GM19238 (cell line): Measurements from ENCODE around the gene ANKRD52.
"Not testable (repeated sequence)": the region's sequence is repeated elsewhere in the genome, so short reads cannot be mapped to it uniquely, and the experiment has no call there.

Experiments used
- DNase-seq: peaks from one replicate; pipeline ENCODE4 v3.0.0; 2011; ENCODE audit warnings: low spot score; ENCODE audit not compliant: insufficient read length

ANKRD52 gene

GRCh38 chr12:56272468-56272867, 14.3 kb upstream of the ANKRD52 start:
- DNase-seq, result not testable (repeated sequence)

- DNase-seq, result no peak
These were observed 12.8 kb upstream of the ANKRD52 start for GRCh38 chr12:56271031-56271430.

GRCh38 chr12:56267443-56268071, 9.4 kb upstream of the ANKRD52 start:
- no peak for DNase-seq

- DNase-seq, result peak; percentile 96
These were observed 8.7 kb upstream of the ANKRD52 start, which contains the start of gene COQ10A for GRCh38 chr12:56266693-56267442. COQ10A (plus strand) TSS chr12:56266942; CDS start chr12:56267119, 177 bp downstream.

- not testable (repeated sequence) for DNase-seq
These were observed 8.0 kb upstream of the ANKRD52 start for GRCh38 chr12:56266068-56266692.

- not testable (repeated sequence) for DNase-seq
These were observed 4.8 kb upstream of the ANKRD52 start for GRCh38 chr12:56262955-56263354.

GRCh38 chr12:56261503-56262232, 3.5 kb upstream of the ANKRD52 start:
- no peak for DNase-seq

GRCh38 chr12:56260921-56261320, 2.7 kb upstream of the ANKRD52 start:
- no peak for DNase-seq

GRCh38 chr12:56260380-56260779, 2.2 kb upstream of the ANKRD52 start:
- DNase-seq, result no peak

GRCh38 chr12:56258820-56259183, 618 bp upstream of the ANKRD52 start:
- DNase-seq, result no peak

- no peak for DNase-seq
These were observed 605 bp downstream of the ANKRD52 start for GRCh38 chr12:56257491-56258067.

- no peak for DNase-seq
These were observed 1.1 kb downstream of the ANKRD52 start for GRCh38 chr12:56257071-56257470.

- no peak for DNase-seq
These were observed 1.7 kb downstream of the ANKRD52 start for GRCh38 chr12:56256326-56256960.

- no peak for DNase-seq
These were observed 2.5 kb downstream of the ANKRD52 start for GRCh38 chr12:56255671-56256070.

GRCh38 chr12:56253091-56253490, 5.1 kb downstream of the ANKRD52 start:
- DNase-seq, result no peak

- no peak for DNase-seq
These were observed 5.5 kb downstream of the ANKRD52 start for GRCh38 chr12:56252649-56253048.

- no peak for DNase-seq
These were observed 9.5 kb downstream of the ANKRD52 start for GRCh38 chr12:56248711-56249110.

GRCh38 chr12:56247923-56248322, 10.3 kb downstream of the ANKRD52 start:
- no peak for DNase-seq

- no peak for DNase-seq
These were observed 13.7 kb downstream of the ANKRD52 start for GRCh38 chr12:56244494-56244893.

GRCh38 chr12:56243731-56244181, 14.4 kb downstream of the ANKRD52 start:
- DNase-seq, result no peak

- no peak for DNase-seq
These were observed 15.2 kb downstream of the ANKRD52 start for GRCh38 chr12:56242986-56243385.
